Sigmoid colon (tissue), 7 donors: ENCODE data around the gene PACRG. TPM values are rescaled to one million over a fixed set of nuclear protein-coding genes. Genes with fewer than 3 reads are reported as not detected.

Experiments
- DNase-seq: peaks from one replicate; pipeline ENCODE4 v3.0.0-alpha.2; 2019
- H3K27ac ChIP-seq, 4 donors: fragments of 200-600 bp; sonication (generic); one replicate each; pipeline ENCODE4 v1.5.1; 2016 to 2019; ENCODE audit warnings: mild to moderate bottlenecking in 1 of 4
- H3K27me3 ChIP-seq, 3 donors: fragments of 200-600 bp; sonication (generic); one replicate each; pipeline ENCODE4 v1.5.1; 2019; ENCODE audit warnings: mild to moderate bottlenecking in 1 of 3
- H3K36me3 ChIP-seq, 4 donors: fragments of 200-600 bp; sonication (generic); one replicate each; pipeline ENCODE4 v1.5.1; 2016 to 2019
- H3K4me1 ChIP-seq, 4 donors: fragments of 200-600 bp; sonication (generic); one replicate each; pipeline ENCODE4 v1.5.1; 2017 to 2019
- H3K4me3 ChIP-seq, 4 donors: fragments of 200-600 bp; sonication (generic); one replicate each; pipeline ENCODE4 v1.5.1; 2017 to 2019; ENCODE audit warnings: mild to moderate bottlenecking in 2 of 4, moderate library complexity in 1 of 4
- H3K9me3 ChIP-seq, 4 donors: fragments of 200-600 bp in 3 of 4; sonication (generic) in 3 of 4; one replicate each; pipeline versions ENCODE4 v1.5.1 to v1.6.1; 2013 to 2019
- CTCF ChIP-seq, 4 experiments: fragments of 450-650 bp in 3 of 4; fragments of 200-600 bp in 1 of 4; IDR thresholded peaks; one replicate each; pipeline ENCODE4 v1.5.1; 2016 to 2019; ENCODE audit warnings: antibody characterized with exemption in 4 of 4, mild to moderate bottlenecking in 3 of 4, moderate library complexity in 2 of 4
- EP300 ChIP-seq, 4 donors: sonication (generic); formaldehyde crosslinking; IDR thresholded peaks; one replicate each; pipeline ENCODE4 v1.6.1; 2017; ENCODE audit warnings: antibody characterized with exemption in 4 of 4
- POLR2A ChIP-seq, 2 donors: fragments of 450-650 bp; IDR thresholded peaks; one replicate each; pipeline ENCODE4 v1.6.1; 2016; ENCODE audit warnings: antibody characterized with exemption in 2 of 2, mild to moderate bottlenecking in 2 of 2, moderate library complexity in 2 of 2
- POLR2AphosphoS5 ChIP-seq, 4 donors: sonication (generic); formaldehyde crosslinking; IDR thresholded peaks; one replicate each; pipeline ENCODE4 v1.6.1; 2017; ENCODE audit warnings: antibody characterized with exemption in 4 of 4
- WGBS, 2 donors: extraction: QIAGEN DNeasy Blood & Tissue Kit; methylation state at CpG; one replicate each; pipeline ENCODE4 v1.1.7; 2013; 5-methylcytosine and 5-hydroxymethylcytosine counted together
- intact Hi-C: fragments of 100-400 bp; cut with DNase I; formaldehyde crosslinking; loops from one replicate; pipeline ENCODE4 v1.15.1; 2023
- polyA plus RNA-seq, 3 donors: library from polyadenylated mRNA; stranded (reverse); fragments of 200-250 nt; gene quantifications; one replicate each; pipeline ENCODE4 v1.2.3, GENCODE V29; 2013
- total RNA-seq, 4 donors: library from RNA; depleted of rRNA; stranded (reverse); fragments of >200 nt; gene quantifications; one replicate each; pipeline ENCODE4 v1.1.0, GENCODE V29; 2016
- donor health status: healthy with polysubstance abuse.
- donor health status: Bipolar disorder and iron deficiency.
- donor health status: healthy.

The PACRG gene
- total and polyA plus RNA-seq, 7 donors = 0.12 to 6.9 (median 0.95) TPM; not detected in 2

GRCh38 chr6:163026893-163027292 lies 299.1 kb downstream of the PACRG start:
- WGBS, 2 donors = 51 to 61% methylated on average over 4 of the region's 4 CpGs

GRCh38 chr6:163030980-163031379 lies 303.2 kb downstream of the PACRG start:
- 93 to 96% methylated on average over 1 of the region's 1 CpG for WGBS, 2 donors
- Histone ChIP-seq H3K27ac (no peak overlapping the region), H3K27me3 (no peaks in the 10 kb centered on the region), H3K4me1 (no peaks in the 10 kb centered on the region), H3K36me3 (no peaks in the 10 kb centered on the region), H3K4me3 (no peak overlapping the region), H3K9me3 (no peaks in the 10 kb centered on the region)
- no peak for DNase-seq
- intact Hi-C loops = no loop called here
- TF ChIP-seq CTCF (IDR thresholded peaks at IDR 0.05) (no peak), POLR2A (IDR thresholded peaks at IDR 0.05) (no peak), POLR2AphosphoS5 (IDR thresholded peaks at IDR 0.05) (no peak), EP300 (IDR thresholded peaks at IDR 0.05) (no peak)

More at GRCh38 chr6:163026893-163027292, 299.1 kb downstream of the PACRG start:
- no peak overlapping the region for H3K4me3 ChIP-seq
- H3K9me3 ChIP-seq = peaks cover 0 to 9% (median 2%) of the 10 kb centered on the region in 4 donors
- no peaks in the 10 kb centered on the region for H3K4me1 ChIP-seq
- H3K27me3 ChIP-seq = no peaks in the 10 kb centered on the region
- no peak overlapping the region for H3K27ac ChIP-seq
- TF ChIP-seq EP300 (IDR thresholded peaks at IDR 0.05) (no peak), POLR2A (IDR thresholded peaks at IDR 0.05) (no peak), POLR2AphosphoS5 (IDR thresholded peaks at IDR 0.05) (no peak), CTCF (IDR thresholded peaks at IDR 0.05) (no peak)
- no peaks in the 10 kb centered on the region for H3K36me3 ChIP-seq
- no peak for DNase-seq
- intact Hi-C loops = no loop called here

- H3K27ac ChIP-seq = no peak overlapping the region
- no peak for DNase-seq
- no peaks in the 10 kb centered on the region for H3K9me3 ChIP-seq
- H3K4me3 ChIP-seq = no peak overlapping the region
- intact Hi-C loops = no loop called here
- no peaks in the 10 kb centered on the region for H3K27me3 ChIP-seq
- WGBS, 2 donors = 67 to 72% methylated on average over 1 of the region's 1 CpG
- no peaks in the 10 kb centered on the region for H3K36me3 ChIP-seq
- TF ChIP-seq POLR2AphosphoS5 (IDR thresholded peaks at IDR 0.05) (no peak), POLR2A (IDR thresholded peaks at IDR 0.05) (no peak), EP300 (IDR thresholded peaks at IDR 0.05) (no peak)
- H3K4me1 ChIP-seq = no peaks in the 10 kb centered on the region
These were observed 304.2 kb downstream of the PACRG start for GRCh38 chr6:163031931-163032330.

- H3K4me3 ChIP-seq = no peak overlapping the region
- intact Hi-C loops = no loop called here
- DNase-seq = no peak
- TF ChIP-seq EP300 (IDR thresholded peaks at IDR 0.05) = no peak
- no peak for TF ChIP-seq POLR2A (IDR thresholded peaks at IDR 0.05)
- no peak for TF ChIP-seq CTCF (IDR thresholded peaks at IDR 0.05)
- no peak for TF ChIP-seq POLR2AphosphoS5 (IDR thresholded peaks at IDR 0.05)
- no peaks in the 10 kb centered on the region for H3K4me1 ChIP-seq
- H3K27ac ChIP-seq = no peak overlapping the region
- H3K27me3 ChIP-seq = no peaks in the 10 kb centered on the region
- H3K9me3 ChIP-seq = no peaks in the 10 kb centered on the region
- WGBS, 2 donors = 68 to 72% methylated on average over 3 of the region's 3 CpGs
- no peaks in the 10 kb centered on the region for H3K36me3 ChIP-seq
These were observed 308.4 kb downstream of the PACRG start for GRCh38 chr6:163036160-163036645.

- no peak for DNase-seq
- 90% methylated on average over 2 of the region's 2 CpGs for WGBS, 2 donors
- H3K9me3 ChIP-seq = no peaks in the 10 kb centered on the region
- no peak overlapping the region for H3K27ac ChIP-seq
- intact Hi-C loops = no loop called here
- no peaks in the 10 kb centered on the region for H3K4me1 ChIP-seq
- H3K27me3 ChIP-seq = no peaks in the 10 kb centered on the region
- H3K36me3 ChIP-seq = no peaks in the 10 kb centered on the region
- no peak overlapping the region for H3K4me3 ChIP-seq
- TF ChIP-seq CTCF (IDR thresholded peaks at IDR 0.05) (no peak), POLR2AphosphoS5 (IDR thresholded peaks at IDR 0.05) (no peak), EP300 (IDR thresholded peaks at IDR 0.05) (no peak), POLR2A (IDR thresholded peaks at IDR 0.05) (no peak)
These were observed 310.5 kb downstream of the PACRG start for GRCh38 chr6:163038317-163038716.
